DND-41 (cell line): ENCODE measurements around the gene PPP1R15B.

Source experiments
- ATAC-seq: fragments of 200-7000 bp; cut with Tn5 transposase; 3 replicates; pipeline ENCODE4 v1.9.1; 2021; ENCODE audit warnings: low read depth; ENCODE audit not compliant: insufficient read depth
- DNase-seq: peaks from one replicate; pipeline ENCODE4 v3.0.0-alpha.2; 2020
- H2AFZ ChIP-seq: 2 replicates; pipeline ENCODE4 v1.6.0; 2012; ENCODE audit warnings: low read depth, low read length
- H3K27ac ChIP-seq: 2 replicates; pipeline ENCODE4 v1.5.1; 2012; ENCODE audit warnings: low read length, inconsistent platforms
- H3K27me3 ChIP-seq: fragments of 200-600 bp; sonication (generic); 2 replicates; pipeline ENCODE4 v1.6.0; 2012; ENCODE audit warnings: low read length, mild to moderate bottlenecking, inconsistent platforms; ENCODE audit not compliant: insufficient read depth, poor library complexity
- H3K36me3 ChIP-seq: 2 replicates; pipeline ENCODE4 v1.5.1; 2012; ENCODE audit warnings: low read length, inconsistent platforms; ENCODE audit not compliant: insufficient read depth
- H3K4me1 ChIP-seq: 2 replicates; pipeline ENCODE4 v1.5.1; 2012; ENCODE audit warnings: mild to moderate bottlenecking, low read length; ENCODE audit not compliant: insufficient read depth
- H3K4me2 ChIP-seq: 2 replicates; pipeline ENCODE4 v1.6.0; 2012; ENCODE audit warnings: mild to moderate bottlenecking, moderate library complexity, low read length, inconsistent platforms; ENCODE audit not compliant: insufficient read depth
- H3K4me3 ChIP-seq, 2 experiments: fragments of 200-600 bp in 1 of 2; shearing (Covaris generic) in 1 of 2; 2 replicates each; pipeline ENCODE4 v1.5.1; 2012 to 2016; ENCODE audit warnings: inconsistent platforms in 2 of 2, low read length in 2 of 2, mild to moderate bottlenecking in 2 of 2, low read depth in 1 of 2, moderate library complexity in 1 of 2
- H3K79me2 ChIP-seq: 2 replicates; pipeline ENCODE4 v1.6.0; 2012; ENCODE audit warnings: low read length, inconsistent platforms; ENCODE audit not compliant: insufficient read depth
- H3K9ac ChIP-seq: 2 replicates; pipeline ENCODE4 v1.6.0; 2012; ENCODE audit warnings: low read depth, mild to moderate bottlenecking, inconsistent platforms, low read length, moderate library complexity
- H3K9me3 ChIP-seq: 2 replicates; pipeline ENCODE4 v1.5.1; 2012; ENCODE audit warnings: low read length, moderate library complexity, mild to moderate bottlenecking, inconsistent platforms; ENCODE audit not compliant: insufficient read depth, severe bottlenecking
- H4K20me1 ChIP-seq: 2 replicates; pipeline ENCODE4 v1.6.0; 2012; ENCODE audit warnings: low read length; ENCODE audit not compliant: insufficient read depth
- CTCF ChIP-seq: IDR thresholded peaks from 2 replicates; pipeline ENCODE4 v1.5.1; 2012; ENCODE audit warnings: borderline replicate concordance, low read length, moderate library complexity, mild to moderate bottlenecking; ENCODE audit not compliant: poor library complexity, severe bottlenecking; ENCODE audit errors: extremely low read depth
- EZH2 ChIP-seq: IDR thresholded peaks from 3 replicates; pipeline ENCODE4 v1.6.1; 2012; ENCODE audit warnings: borderline replicate concordance, low read depth, mild to moderate bottlenecking, moderate library complexity, low read length, inconsistent platforms; ENCODE audit not compliant: severe bottlenecking

The PPP1R15B gene

DNA sequence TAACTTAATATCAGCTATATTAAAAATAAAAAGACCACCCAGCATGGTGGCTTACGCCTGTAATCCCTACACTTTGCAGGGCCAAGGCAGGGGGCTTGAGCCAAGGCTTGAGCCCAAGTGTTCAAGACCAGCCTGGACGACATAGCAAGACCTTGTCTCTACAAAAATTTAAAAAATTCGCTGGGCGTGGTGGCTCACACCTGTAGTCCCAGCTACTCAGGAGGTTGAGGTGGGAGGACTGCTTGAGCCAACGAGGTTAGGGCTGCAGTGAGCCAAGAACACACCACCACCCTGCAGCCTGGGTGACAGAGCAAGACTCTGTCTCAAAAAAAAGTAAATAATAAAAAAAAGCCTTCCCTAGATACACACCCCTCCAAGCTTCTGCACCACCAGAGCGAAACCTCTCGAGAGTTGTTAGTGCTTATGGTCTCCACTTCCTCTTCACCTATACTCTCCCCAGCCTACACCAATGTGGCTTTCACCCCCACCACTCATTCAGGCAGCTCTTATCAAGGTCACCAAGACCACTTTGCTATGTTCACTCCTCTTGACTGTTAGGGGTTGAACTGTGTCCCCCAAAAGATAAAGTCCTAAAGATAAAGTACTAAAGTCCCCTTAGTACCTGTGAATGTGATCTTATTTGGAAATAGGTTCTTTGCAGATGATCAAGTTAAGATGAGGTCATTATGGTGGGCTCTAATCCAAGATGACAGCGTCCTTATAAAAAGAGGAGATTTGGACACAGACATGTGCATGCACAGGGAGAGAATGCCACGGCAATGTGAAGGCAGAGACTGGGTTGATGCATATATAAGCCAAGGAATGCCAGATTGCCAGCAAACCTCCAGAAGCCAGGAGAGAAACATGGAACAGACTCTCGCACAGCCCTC is 6.8 kb upstream of the PPP1R15B start:
- Histone ChIP-seq H3K9me3 (no peaks in the 10 kb centered on the region), H3K4me1 (peaks cover 3% of the 10 kb centered on the region; the same call in 1 of the 2 replicates), H3K27ac (no peak overlapping the region), H3K79me2 (no peaks in the 10 kb centered on the region), H3K4me3 (no peak overlapping the region), H4K20me1 (no peaks in the 10 kb centered on the region), H3K36me3 (peaks cover 9% of the 10 kb centered on the region), H3K4me2 (no peak overlapping the region), H2AFZ (no peak overlapping the region), H3K9ac (no peak overlapping the region), H3K27me3 (no peaks in the 10 kb centered on the region)
- DNase-seq (no peak), ATAC-seq (peak; percentile 65)
- TF ChIP-seq EZH2 (no peak), CTCF (no peak)

DNA sequence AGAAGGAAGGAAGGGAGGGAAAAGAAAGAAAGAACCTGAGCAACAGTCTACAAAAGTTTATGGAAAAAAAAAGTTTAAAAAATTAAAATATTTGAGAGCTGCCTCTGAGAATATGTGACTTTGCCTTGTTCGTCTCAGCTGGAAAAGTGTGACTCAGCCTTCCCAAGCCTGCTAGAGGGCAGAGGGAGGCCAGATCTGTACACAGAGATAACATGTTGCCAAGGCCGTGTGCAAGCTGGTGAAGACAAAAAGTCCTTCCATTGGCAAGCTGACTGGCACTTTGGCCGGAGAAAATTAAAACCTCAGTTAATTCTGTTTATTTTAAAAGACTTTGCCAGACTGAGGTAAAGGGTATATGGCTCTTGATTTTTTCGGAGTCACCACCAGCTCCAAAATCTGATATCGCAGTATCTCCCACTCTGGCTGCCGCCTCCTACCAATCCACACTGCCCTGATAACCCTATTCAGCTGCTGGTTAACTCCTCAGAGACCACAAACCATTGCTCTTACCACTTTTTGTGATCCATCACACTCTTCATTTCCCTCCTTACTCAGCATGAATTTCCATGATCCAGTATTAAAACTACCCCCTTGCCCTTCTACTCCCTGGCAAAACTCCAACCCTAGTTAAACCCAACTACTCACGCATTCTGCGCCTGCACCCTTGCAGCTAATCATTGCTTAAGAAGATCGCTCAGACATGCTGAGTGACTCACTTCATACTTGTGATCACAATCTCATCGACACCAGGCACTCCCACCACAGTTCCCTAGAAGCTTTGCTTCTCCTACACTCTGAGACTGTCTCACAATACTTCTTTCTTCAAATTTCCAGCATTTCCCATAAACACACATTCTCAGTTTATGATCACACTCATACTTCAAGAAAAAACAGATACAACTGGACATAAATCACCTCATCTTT is 5.7 kb upstream of the PPP1R15B start:
- Histone ChIP-seq H4K20me1 (no peaks in the 10 kb centered on the region), H3K79me2 (peaks cover 1% of the 10 kb centered on the region; the same call in 1 of the 2 replicates), H3K27ac (no peak overlapping the region), H2AFZ (no peak overlapping the region), H3K4me2 (no peak overlapping the region), H3K9me3 (no peaks in the 10 kb centered on the region), H3K27me3 (no peaks in the 10 kb centered on the region), H3K36me3 (peaks cover 4% of the 10 kb centered on the region), H3K4me1 (peaks cover 7% of the 10 kb centered on the region), H3K9ac (no peak overlapping the region), H3K4me3 (no peak overlapping the region)
- ATAC-seq = 0 out of 3 replicates have a peak, but pooled peaks have one; percentile 23
- no peak for DNase-seq
- TF ChIP-seq CTCF = no peak
- no peak for TF ChIP-seq EZH2

- peaks cover 5% of the 10 kb centered on the region for H3K79me2 ChIP-seq
- H3K36me3 ChIP-seq = peaks cover 4% of the 10 kb centered on the region
- H4K20me1 ChIP-seq = no peaks in the 10 kb centered on the region
- DNase-seq (no peak), ATAC-seq (no peak)
- no peak overlapping the region for H3K4me2 ChIP-seq
- no peaks in the 10 kb centered on the region for H3K27me3 ChIP-seq
- no peaks in the 10 kb centered on the region for H3K9me3 ChIP-seq
- no peak overlapping the region for H3K27ac ChIP-seq
- no peak for TF ChIP-seq EZH2
- no peak for TF ChIP-seq CTCF
- no peak overlapping the region for H2AFZ ChIP-seq
- H3K9ac ChIP-seq = no peak overlapping the region
- no peak overlapping the region for H3K4me3 ChIP-seq
- peaks cover 10% of the 10 kb centered on the region for H3K4me1 ChIP-seq
Measured at GRCh38 chr1:204416589-204417073, 5.0 kb upstream of the PPP1R15B start.
